ENCODE data around the gene CDHR3.

CDHR3 gene

GRCh38 chr7:106058928-106059324, 95.9 kb downstream of the CDHR3 start:
- peaks cover 44% of the 10 kb centered on the region for H3K4me1 Mint-ChIP-seq (ENCODE audit: low read depth)
- no peaks in the 10 kb centered on the region for H3K9me3 Mint-ChIP-seq
- no peak for DNase-seq (ENCODE audit: low spot score)
- H3K27me3 Mint-ChIP-seq (ENCODE audit: low read depth), result peaks cover 3% of the 10 kb centered on the region
- no peak overlapping the region for H3K4me3 Mint-ChIP-seq
- H3K27ac Mint-ChIP-seq, result no peak overlapping the region
- H3K36me3 Mint-ChIP-seq (ENCODE audit: low read depth), result no peaks in the 10 kb centered on the region

DNA sequence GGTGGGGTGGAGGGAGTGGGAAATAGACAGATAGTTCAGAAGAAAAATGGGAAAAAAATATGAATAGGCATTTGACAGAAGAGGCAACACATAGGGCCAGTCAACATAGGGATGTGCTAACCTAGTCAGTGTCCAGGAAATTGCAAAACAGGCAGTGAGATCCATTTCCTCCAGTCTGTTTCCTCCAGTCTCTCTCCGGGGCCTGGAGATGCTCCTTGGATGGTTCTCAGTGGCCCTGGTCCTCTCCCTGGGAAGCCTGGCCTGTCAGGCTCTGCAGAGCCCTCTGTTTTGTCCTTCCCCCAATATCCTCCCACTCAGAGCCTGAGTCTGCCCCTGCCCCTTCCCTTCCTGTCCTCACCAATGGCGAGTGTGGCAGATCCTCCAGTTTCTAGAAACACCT, 96.5 kb downstream of the CDHR3 start:
- H3K4me1 Mint-ChIP-seq (ENCODE audit: low read depth), result peaks cover 46% of the 10 kb centered on the region
- H3K27ac Mint-ChIP-seq, result no peak overlapping the region
- no peaks in the 10 kb centered on the region for H3K27me3 Mint-ChIP-seq (ENCODE audit: low read depth)
- no peak overlapping the region for H3K4me3 Mint-ChIP-seq
- no peaks in the 10 kb centered on the region for H3K36me3 Mint-ChIP-seq (ENCODE audit: low read depth)
- no peaks in the 10 kb centered on the region for H3K9me3 Mint-ChIP-seq
- no peak for DNase-seq (ENCODE audit: low spot score)

DNA sequence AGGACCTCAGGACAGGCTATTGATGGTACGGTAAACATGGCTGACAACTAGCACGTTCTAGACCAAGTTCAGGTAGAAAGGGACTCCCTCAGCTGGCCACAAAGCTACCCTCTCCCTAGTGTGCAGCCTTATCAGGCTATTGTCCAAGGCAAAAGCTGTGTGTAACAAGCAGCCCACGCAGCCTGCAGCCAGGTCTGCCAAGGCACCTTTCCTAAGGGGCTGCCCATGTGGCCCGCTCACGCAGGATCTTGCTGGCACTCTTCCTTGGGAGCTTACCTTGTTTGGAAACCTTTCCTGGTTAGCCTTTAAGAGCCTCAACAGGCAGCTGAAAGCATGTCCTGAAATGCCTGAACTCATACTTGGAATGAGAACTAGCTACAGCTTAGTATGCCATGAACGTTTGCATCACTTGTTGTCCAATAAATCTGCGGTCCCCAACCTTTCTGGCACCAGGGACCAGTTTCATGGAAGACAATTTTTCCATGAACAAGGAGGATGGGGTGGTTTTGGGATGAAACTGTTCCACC, 97.4 kb downstream of the CDHR3 start:
- no peak overlapping the region for H3K27ac Mint-ChIP-seq
- DNase-seq (ENCODE audit: low spot score), result no peak
- H3K4me1 Mint-ChIP-seq (ENCODE audit: low read depth), result peaks cover 48% of the 10 kb centered on the region
- H3K27me3 Mint-ChIP-seq (ENCODE audit: low read depth), result no peaks in the 10 kb centered on the region
- no peaks in the 10 kb centered on the region for H3K9me3 Mint-ChIP-seq
- no peak overlapping the region for H3K4me3 Mint-ChIP-seq
- H3K36me3 Mint-ChIP-seq (ENCODE audit: low read depth), result no peaks in the 10 kb centered on the region

DNA sequence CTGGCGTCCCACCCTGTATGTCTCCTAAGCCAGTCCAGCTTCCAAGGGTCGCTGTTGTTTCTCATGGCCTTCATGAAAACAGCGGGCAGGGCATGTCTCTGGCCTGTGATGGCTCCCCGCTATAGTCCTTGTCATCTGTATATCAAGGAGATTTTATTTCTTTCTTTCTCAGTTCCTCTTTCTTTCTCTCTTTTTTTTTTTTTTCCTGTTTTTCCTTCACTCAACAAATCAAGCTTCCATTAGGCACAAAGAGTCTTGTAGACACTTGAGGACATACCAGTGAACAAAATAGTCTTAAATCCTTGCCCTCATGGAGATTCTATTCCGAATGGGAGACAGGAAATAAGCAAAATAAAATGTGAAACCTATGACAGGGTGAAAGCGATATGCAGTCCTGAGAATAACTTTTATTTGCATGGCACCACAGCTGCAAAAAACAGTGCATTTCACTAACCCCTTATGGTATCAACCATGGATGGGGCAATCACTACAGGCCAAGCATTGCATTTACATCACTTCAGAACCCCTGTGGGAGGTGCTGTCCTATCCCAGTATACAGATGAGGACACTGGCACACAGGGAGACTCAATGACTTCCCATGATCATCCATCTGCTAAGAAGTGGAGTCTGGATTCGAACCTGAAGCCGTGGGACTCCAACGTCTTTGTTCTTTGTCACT, 98.4 kb downstream of the CDHR3 start:
- no peaks in the 10 kb centered on the region for H3K9me3 Mint-ChIP-seq
- H3K36me3 Mint-ChIP-seq (ENCODE audit: low read depth), result no peaks in the 10 kb centered on the region
- no peaks in the 10 kb centered on the region for H3K27me3 Mint-ChIP-seq (ENCODE audit: low read depth)
- no peak overlapping the region for H3K4me3 Mint-ChIP-seq
- H3K4me1 Mint-ChIP-seq (ENCODE audit: low read depth), result peaks cover 48% of the 10 kb centered on the region
- no peak for DNase-seq (ENCODE audit: low spot score)
- no peak overlapping the region for H3K27ac Mint-ChIP-seq

- Mint-ChIP-seq H3K27me3 (ENCODE audit: low read depth) (no peaks in the 10 kb centered on the region), H3K4me1 (ENCODE audit: low read depth) (peaks cover 44% of the 10 kb centered on the region), H3K27ac (no peak overlapping the region), H3K4me3 (no peak overlapping the region), H3K36me3 (ENCODE audit: low read depth) (no peaks in the 10 kb centered on the region), H3K9me3 (no peaks in the 10 kb centered on the region)
- no peak for DNase-seq (ENCODE audit: low spot score)
Observed at GRCh38 chr7:106062006-106062405, 98.9 kb downstream of the CDHR3 start.

DNA sequence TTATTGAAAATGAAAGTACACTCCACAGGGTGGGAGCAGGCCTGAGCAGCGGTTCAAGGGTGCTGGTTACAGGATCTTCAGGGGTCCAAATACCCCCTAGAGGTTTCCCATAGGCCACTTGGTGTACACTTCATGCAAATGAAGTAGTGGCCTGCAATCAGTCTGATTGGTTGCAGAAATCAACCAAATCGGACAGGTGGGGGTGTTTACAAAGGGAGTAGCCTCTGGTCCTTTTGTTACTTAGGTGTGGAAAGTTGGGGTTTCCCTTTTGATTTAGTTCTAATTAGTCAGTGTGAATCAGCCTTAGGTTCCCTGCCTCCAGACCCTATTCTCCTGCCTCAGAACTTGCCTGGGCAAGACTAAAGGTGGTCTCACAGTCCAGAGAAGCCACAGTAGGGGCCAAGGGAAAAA, 99.5 kb downstream of the CDHR3 start:
- H3K27ac Mint-ChIP-seq, result no peak overlapping the region
- H3K4me1 Mint-ChIP-seq (ENCODE audit: low read depth), result peaks cover 41% of the 10 kb centered on the region
- no peaks in the 10 kb centered on the region for H3K36me3 Mint-ChIP-seq (ENCODE audit: low read depth)
- no peaks in the 10 kb centered on the region for H3K9me3 Mint-ChIP-seq
- H3K27me3 Mint-ChIP-seq (ENCODE audit: low read depth), result no peaks in the 10 kb centered on the region
- H3K4me3 Mint-ChIP-seq, result no peak overlapping the region
- DNase-seq (ENCODE audit: low spot score), result no peak

- no peak for DNase-seq (ENCODE audit: low spot score)
- H3K27me3 Mint-ChIP-seq (ENCODE audit: low read depth), result no peaks in the 10 kb centered on the region
- H3K36me3 Mint-ChIP-seq (ENCODE audit: low read depth), result no peaks in the 10 kb centered on the region
- H3K27ac Mint-ChIP-seq, result peak overlapping the region; percentile 22
- H3K4me3 Mint-ChIP-seq, result no peak overlapping the region
- H3K4me1 Mint-ChIP-seq (ENCODE audit: low read depth), result peaks cover 36% of the 10 kb centered on the region
- H3K9me3 Mint-ChIP-seq, result no peaks in the 10 kb centered on the region
Observed at GRCh38 chr7:106063024-106063423, 100.0 kb downstream of the CDHR3 start.

DNA sequence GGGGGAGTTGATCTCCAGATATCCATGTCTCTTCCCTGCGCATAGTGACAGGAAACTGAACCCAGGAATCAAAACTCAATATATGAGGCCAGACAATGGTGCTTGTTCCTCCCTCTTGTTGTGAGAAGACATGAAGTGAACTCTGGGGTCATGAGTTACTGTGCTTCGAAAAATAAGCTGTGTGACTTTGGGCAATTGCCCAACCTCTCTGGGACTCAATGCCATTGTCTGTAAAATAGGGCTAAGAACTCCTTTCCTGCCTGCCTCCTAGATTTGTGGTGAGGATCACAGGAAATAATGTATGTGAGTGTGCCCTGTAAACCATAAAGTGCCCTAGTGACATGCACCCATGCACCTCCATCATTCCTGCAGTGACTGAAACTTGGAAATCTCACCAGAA, 100.6 kb downstream of the CDHR3 start:
- Mint-ChIP-seq H3K36me3 (ENCODE audit: low read depth) (no peaks in the 10 kb centered on the region), H3K4me1 (ENCODE audit: low read depth) (peaks cover 34% of the 10 kb centered on the region), H3K27me3 (ENCODE audit: low read depth) (no peaks in the 10 kb centered on the region), H3K4me3 (no peak overlapping the region), H3K9me3 (no peaks in the 10 kb centered on the region), H3K27ac (no peak overlapping the region)
- no peak for DNase-seq (ENCODE audit: low spot score)

DNA sequence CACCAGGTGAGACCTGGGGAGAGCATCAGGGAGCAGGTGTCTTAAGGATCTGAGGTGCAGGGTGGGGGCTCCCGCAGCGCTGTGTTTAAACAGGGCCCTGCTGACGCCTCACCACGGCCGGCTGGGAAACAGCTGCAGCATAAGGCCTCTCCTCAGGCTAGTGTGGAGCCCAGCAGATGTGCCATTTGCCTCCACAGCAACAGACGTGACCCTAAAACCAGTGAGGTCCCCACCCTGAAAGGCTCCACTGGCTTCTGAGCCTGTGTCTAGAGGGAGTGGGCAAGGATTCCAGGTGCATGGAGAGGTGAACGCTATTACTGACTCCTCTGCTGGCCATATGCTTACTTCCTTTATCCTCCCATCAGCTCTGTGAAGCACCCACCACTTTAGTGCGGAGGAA, 101.3 kb downstream of the CDHR3 start:
- H3K9me3 Mint-ChIP-seq, result no peaks in the 10 kb centered on the region
- H3K36me3 Mint-ChIP-seq (ENCODE audit: low read depth), result no peaks in the 10 kb centered on the region
- no peak for DNase-seq (ENCODE audit: low spot score)

GRCh38 chr7:106064771-106065574, 101.9 kb downstream of the CDHR3 start:
- Mint-ChIP-seq H3K4me1 (ENCODE audit: low read depth) (peaks cover 37% of the 10 kb centered on the region), H3K4me3 (no peak overlapping the region), H3K27me3 (ENCODE audit: low read depth) (no peaks in the 10 kb centered on the region), H3K36me3 (ENCODE audit: low read depth) (no peaks in the 10 kb centered on the region), H3K27ac (no peak overlapping the region), H3K9me3 (no peaks in the 10 kb centered on the region)
- DNase-seq (ENCODE audit: low spot score), result no peak

More for the DNA sequence above, 101.3 kb downstream of the CDHR3 start:
- Mint-ChIP-seq H3K4me3 (no peak overlapping the region), H3K4me1 (ENCODE audit: low read depth) (peaks cover 32% of the 10 kb centered on the region), H3K27me3 (ENCODE audit: low read depth) (no peaks in the 10 kb centered on the region), H3K27ac (no peak overlapping the region)

DNA sequence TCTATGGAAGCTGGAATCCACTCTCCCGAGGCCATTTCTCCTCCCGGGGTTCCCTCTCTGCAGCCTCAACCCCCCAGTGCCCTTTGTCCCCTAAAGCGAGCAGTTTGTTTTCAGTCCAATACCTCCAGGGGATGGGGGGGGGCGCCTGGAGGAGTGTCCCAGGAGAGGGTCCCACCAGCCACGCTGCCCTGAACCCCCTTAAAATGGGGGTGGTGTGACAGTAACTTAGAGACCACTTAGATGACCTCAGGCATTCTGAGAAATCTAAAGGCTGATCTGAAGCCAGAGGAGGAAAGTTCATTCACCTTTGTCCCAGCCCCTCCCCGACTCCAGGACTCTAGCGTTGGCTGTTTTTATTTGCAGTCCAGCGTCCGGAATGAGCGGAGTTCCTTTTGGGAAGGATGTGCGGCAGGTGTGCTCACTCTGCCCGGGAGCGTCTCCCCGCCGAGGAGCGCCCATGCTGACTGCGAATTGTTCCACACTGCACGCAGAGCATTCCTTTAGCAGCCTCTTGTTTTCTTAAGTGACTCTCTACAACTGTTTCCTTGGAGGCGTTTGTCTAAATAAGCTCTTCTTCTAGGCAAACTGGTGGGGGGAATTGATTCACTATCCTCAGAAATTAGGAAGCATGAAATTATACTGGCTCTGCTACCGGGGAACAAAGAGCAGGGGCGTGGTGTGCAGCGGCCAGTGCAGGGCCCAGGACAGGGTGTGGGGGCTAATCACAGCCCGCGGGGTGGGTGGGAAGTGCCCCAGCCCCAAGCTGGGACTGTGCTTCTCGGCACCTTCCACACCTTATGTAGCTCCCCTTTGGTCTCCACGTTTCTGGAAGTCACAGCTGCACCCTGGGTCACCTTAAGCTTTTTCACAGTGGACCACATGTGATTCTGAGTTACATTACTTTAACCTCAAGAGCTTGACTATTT, 102.8 kb downstream of the CDHR3 start:
- H3K4me1 Mint-ChIP-seq (ENCODE audit: low read depth), result peaks cover 41% of the 10 kb centered on the region

DNA sequence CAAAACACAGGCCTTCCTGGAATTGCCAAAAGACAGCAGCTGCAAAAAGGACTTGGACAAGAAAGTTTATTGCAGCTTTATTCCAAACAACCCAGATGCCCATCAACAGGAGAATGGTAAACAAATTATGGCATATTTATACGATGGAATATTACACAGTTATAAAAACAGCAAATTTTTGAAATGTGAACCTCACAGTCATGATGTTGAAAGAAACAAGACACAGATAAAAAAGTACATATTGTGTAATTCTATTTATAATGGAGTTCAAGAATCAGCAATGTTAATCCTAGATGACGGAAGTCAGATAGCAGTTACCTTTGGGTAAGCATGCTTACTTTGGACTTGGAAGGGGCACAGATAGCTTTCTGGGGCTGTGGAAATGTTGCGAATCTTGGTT, 104.6 kb downstream of the CDHR3 start:
- Mint-ChIP-seq H3K27me3 (ENCODE audit: low read depth) (no peaks in the 10 kb centered on the region), H3K36me3 (ENCODE audit: low read depth) (peaks cover 2% of the 10 kb centered on the region), H3K4me3 (no peak overlapping the region), H3K9me3 (no peaks in the 10 kb centered on the region), H3K27ac (no peak overlapping the region), H3K4me1 (ENCODE audit: low read depth) (peaks cover 52% of the 10 kb centered on the region)
- no peak for DNase-seq (ENCODE audit: low spot score)

More for the DNA sequence above, 102.8 kb downstream of the CDHR3 start:
- Mint-ChIP-seq H3K36me3 (ENCODE audit: low read depth) (no peaks in the 10 kb centered on the region), H3K4me3 (no peak overlapping the region), H3K27ac (no peak overlapping the region), H3K9me3 (no peaks in the 10 kb centered on the region), H3K27me3 (ENCODE audit: low read depth) (no peaks in the 10 kb centered on the region)
- DNase-seq (ENCODE audit: low spot score), result no peak

GRCh38 chr7:106068538-106068961, 105.5 kb downstream of the CDHR3 start:
- peaks cover 4% of the 10 kb centered on the region for H3K36me3 Mint-ChIP-seq (ENCODE audit: low read depth)
- no peaks in the 10 kb centered on the region for H3K9me3 Mint-ChIP-seq
- DNase-seq (ENCODE audit: low spot score), result no peak
- H3K4me3 Mint-ChIP-seq, result no peak overlapping the region
- H3K27me3 Mint-ChIP-seq (ENCODE audit: low read depth), result no peaks in the 10 kb centered on the region
- peak overlapping the region; percentile 1 for H3K27ac Mint-ChIP-seq
- peaks cover 49% of the 10 kb centered on the region for H3K4me1 Mint-ChIP-seq (ENCODE audit: low read depth)

Data from T-helper 2 cell treated with Interferon-gamma antibody and Interleukin-4, amounts not matched to agents 5 μg/mL and 100 μg/mL, for 36 hours (primary cell).